ENCODE measurements around the gene PGLYRP2.

Gene PGLYRP2

DNA sequence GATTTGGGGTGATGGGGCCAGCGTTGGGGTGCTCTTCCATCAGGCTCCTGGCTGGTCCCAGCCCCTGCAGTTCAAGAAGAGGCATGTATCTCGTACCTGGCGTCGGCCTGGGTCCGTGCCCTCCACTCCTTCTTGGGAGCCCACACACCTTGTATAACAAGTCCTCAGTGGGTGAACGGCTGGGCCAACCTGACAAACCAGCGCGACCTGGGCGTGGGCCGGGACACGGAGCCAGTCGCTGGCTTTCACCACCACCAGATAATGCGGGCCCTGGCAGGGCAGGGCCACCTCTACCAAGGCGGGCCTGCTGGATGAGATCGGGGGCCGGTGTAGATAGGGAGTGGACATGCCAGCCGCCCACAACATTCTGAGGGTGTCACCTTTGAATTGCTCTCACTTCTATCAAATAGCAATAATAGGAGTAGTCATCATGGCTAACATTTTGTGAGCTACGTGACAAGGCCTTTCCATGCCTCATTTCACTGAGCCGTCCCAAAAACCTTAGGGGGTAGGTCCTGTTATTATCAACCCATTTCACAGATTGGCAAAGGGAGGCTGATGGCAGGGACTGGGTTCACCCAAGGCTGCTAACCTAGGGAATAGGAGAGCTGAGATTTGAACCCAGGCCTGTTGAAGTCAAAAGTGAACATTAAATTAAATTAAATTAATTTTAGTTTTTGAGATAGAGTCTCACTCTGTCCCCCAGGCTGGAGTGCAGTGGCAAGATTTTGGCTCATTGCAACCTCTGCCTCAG is 32.5 kb upstream of the PGLYRP2 start:
- H3K27me3 ChIP-seq (ENCODE audit: insufficient read depth, poor library complexity, severe bottlenecking), result peaks cover 26% of the 10 kb centered on the region
- no peaks in the 10 kb centered on the region for H3K4me1 ChIP-seq (ENCODE audit: insufficient read depth, poor library complexity, severe bottlenecking)
- no peak overlapping the region for H3K27ac ChIP-seq (ENCODE audit: poor library complexity, severe bottlenecking)
- no peaks in the 10 kb centered on the region for H3K36me3 ChIP-seq (ENCODE audit: low read depth)
- TF ChIP-seq, protein P1, sequence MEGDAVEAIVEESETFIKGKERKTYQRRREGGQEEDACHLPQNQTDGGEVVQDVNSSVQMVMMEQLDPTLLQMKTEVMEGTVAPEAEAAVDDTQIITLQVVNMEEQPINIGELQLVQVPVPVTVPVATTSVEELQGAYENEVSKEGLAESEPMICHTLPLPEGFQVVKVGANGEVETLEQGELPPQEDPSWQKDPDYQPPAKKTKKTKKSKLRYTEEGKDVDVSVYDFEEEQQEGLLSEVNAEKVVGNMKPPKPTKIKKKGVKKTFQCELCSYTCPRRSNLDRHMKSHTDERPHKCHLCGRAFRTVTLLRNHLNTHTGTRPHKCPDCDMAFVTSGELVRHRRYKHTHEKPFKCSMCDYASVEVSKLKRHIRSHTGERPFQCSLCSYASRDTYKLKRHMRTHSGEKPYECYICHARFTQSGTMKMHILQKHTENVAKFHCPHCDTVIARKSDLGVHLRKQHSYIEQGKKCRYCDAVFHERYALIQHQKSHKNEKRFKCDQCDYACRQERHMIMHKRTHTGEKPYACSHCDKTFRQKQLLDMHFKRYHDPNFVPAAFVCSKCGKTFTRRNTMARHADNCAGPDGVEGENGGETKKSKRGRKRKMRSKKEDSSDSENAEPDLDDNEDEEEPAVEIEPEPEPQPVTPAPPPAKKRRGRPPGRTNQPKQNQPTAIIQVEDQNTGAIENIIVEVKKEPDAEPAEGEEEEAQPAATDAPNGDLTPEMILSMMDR (IDR thresholded peaks at IDR 0.05; ENCODE audit: poor library complexity, severe bottlenecking), result no peak
- ATAC-seq (ENCODE audit: low read depth) (no peak), DNase-seq (ENCODE audit: low spot score) (no peak)
- no peak overlapping the region for H3K4me3 ChIP-seq (ENCODE audit: severe bottlenecking)
- peaks cover 4% of the 10 kb centered on the region for H3K9me3 ChIP-seq (ENCODE audit: severe bottlenecking)

- Histone ChIP-seq H3K4me3 (ENCODE audit: severe bottlenecking) (no peak within 1 kb of the TSS), H3K4me1 (ENCODE audit: insufficient read depth, poor library complexity, severe bottlenecking) (no peaks in the 10 kb centered on the region), H3K27me3 (ENCODE audit: insufficient read depth, poor library complexity, severe bottlenecking) (peaks cover 26% of the 10 kb centered on the region), H3K9me3 (ENCODE audit: severe bottlenecking) (no peaks in the 10 kb centered on the region), H3K27ac (ENCODE audit: poor library complexity, severe bottlenecking) (no peak within 1 kb of the TSS), H3K36me3 (ENCODE audit: low read depth) (no peaks in the 10 kb centered on the region)
- ATAC-seq (ENCODE audit: low read depth), result no peak
- DNase-seq (ENCODE audit: low spot score), result no peak
- TF ChIP-seq, protein P1 (IDR thresholded peaks at IDR 0.05; ENCODE audit: poor library complexity, severe bottlenecking), result no peak
Observed at GRCh38 chr19:15508035-15508710, 28.9 kb upstream of the PGLYRP2 start, which contains the start of gene CYP4F22. TSS of gene CYP4F22 (plus strand) at chr19:15508525. CDS start at chr19:15525337, 16,812 bp downstream.

- Histone ChIP-seq H3K27me3 (ENCODE audit: insufficient read depth, poor library complexity, severe bottlenecking) (peaks cover 26% of the 10 kb centered on the region), H3K4me3 (ENCODE audit: severe bottlenecking) (no peak overlapping the region), H3K27ac (ENCODE audit: poor library complexity, severe bottlenecking) (no peak overlapping the region), H3K9me3 (ENCODE audit: severe bottlenecking) (no peaks in the 10 kb centered on the region), H3K36me3 (ENCODE audit: low read depth) (no peaks in the 10 kb centered on the region), H3K4me1 (ENCODE audit: insufficient read depth, poor library complexity, severe bottlenecking) (no peaks in the 10 kb centered on the region)
- TF ChIP-seq, protein P1 (IDR thresholded peaks at IDR 0.05; ENCODE audit: poor library complexity, severe bottlenecking), result no peak
- ATAC-seq (ENCODE audit: low read depth) (no peak), DNase-seq (ENCODE audit: low spot score) (no peak)
Observed at GRCh38 chr19:15507068-15508034, 28.1 kb upstream of the PGLYRP2 start.

DNA sequence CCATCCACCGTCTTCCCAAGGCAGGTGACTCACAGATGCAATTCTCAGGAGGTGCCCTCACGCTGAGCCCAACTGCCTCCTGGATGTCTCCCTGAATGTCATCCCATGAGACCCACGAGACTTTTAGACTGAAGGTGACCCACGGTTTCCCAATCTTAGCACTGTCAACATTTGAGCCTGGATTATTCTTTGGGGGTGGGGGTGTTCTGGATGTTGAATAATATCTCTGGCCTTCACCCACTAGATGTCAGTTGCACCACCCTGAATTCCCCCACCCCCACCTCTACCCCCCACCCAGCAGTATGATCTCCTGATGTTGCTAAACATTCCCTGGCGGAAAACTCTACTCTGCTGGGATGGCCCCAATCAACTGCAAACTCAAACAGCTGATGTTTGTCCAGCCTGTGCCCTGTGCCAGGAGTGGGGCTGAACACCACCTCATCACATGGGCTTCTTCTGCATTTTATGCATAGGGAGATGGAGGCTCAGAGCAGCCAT is 26.8 kb upstream of the PGLYRP2 start:
- H3K27ac ChIP-seq (ENCODE audit: poor library complexity, severe bottlenecking), result no peak overlapping the region
- H3K27me3 ChIP-seq (ENCODE audit: insufficient read depth, poor library complexity, severe bottlenecking), result peaks cover 26% of the 10 kb centered on the region
- no peaks in the 10 kb centered on the region for H3K9me3 ChIP-seq (ENCODE audit: severe bottlenecking)
- H3K36me3 ChIP-seq (ENCODE audit: low read depth), result no peaks in the 10 kb centered on the region
- no peaks in the 10 kb centered on the region for H3K4me1 ChIP-seq (ENCODE audit: insufficient read depth, poor library complexity, severe bottlenecking)
- DNase-seq (ENCODE audit: low spot score) (no peak), ATAC-seq (ENCODE audit: low read depth) (no peak)
- H3K4me3 ChIP-seq (ENCODE audit: severe bottlenecking), result no peak overlapping the region
- TF ChIP-seq, protein P1 (IDR thresholded peaks at IDR 0.05; ENCODE audit: poor library complexity, severe bottlenecking), result no peak
